GM23338 (cell line): ENCODE data around the gene PUM2. TPM values are rescaled to one million over a fixed set of nuclear protein-coding genes. Genes with fewer than 3 reads are reported as not detected.
A peak's percentile ranks its signal among the peaks of the same experiment; 100 is the strongest.

ENCODE experiments used
- ATAC-seq: fragments of 200-7000 bp; cut with Tn5 transposase; 3 replicates; pipeline ENCODE4 v1.9.1; 2020
- DNase-seq: peaks from one replicate; pipeline ENCODE4 v3.0.0-alpha.2; 2015; ENCODE audit warnings: low spot score
- H2AFZ ChIP-seq: fragments of 200-600 bp; sonication (generic); 2 replicates; pipeline ENCODE4 v1.8.0; 2016; ENCODE audit warnings: antibody characterized with exemption, mild to moderate bottlenecking, moderate library complexity
- H3F3A ChIP-seq: fragments of 200-600 bp; sonication (generic); replicated peaks from 2 replicates; pipeline ENCODE4 v1.8.0; 2017; ENCODE audit warnings: antibody characterized with exemption, mixed run types, low read depth
- H3K27ac ChIP-seq: fragments of 200-600 bp; sonication (generic); 2 replicates; pipeline ENCODE4 v1.6.1; 2016; ENCODE audit warnings: low read depth
- H3K27me3 ChIP-seq: fragments of 200-600 bp; sonication (generic); 2 replicates; pipeline ENCODE4 v1.8.0; 2016; ENCODE audit warnings: mild to moderate bottlenecking, mixed run types, moderate library complexity; ENCODE audit not compliant: insufficient read depth
- H3K36me3 ChIP-seq: fragments of 200-600 bp; sonication (generic); 2 replicates; pipeline ENCODE4 v1.8.0; 2016; ENCODE audit warnings: mild to moderate bottlenecking; ENCODE audit not compliant: insufficient read depth
- H3K4me1 ChIP-seq: fragments of 200-600 bp; sonication (generic); 2 replicates; pipeline ENCODE4 v1.8.0; 2016; ENCODE audit warnings: mild to moderate bottlenecking, moderate library complexity; ENCODE audit not compliant: insufficient read depth
- H3K4me2 ChIP-seq: fragments of 200-600 bp; sonication (generic); 2 replicates; pipeline ENCODE4 v1.7.1; 2017; ENCODE audit warnings: mixed run types
- H3K4me3 ChIP-seq: fragments of 200-600 bp; sonication (generic); 2 replicates; pipeline ENCODE4 v1.6.1; 2016; ENCODE audit warnings: mixed run types
- H3K79me2 ChIP-seq: fragments of 200-600 bp; sonication (generic); replicated peaks from 2 replicates; pipeline ENCODE4 v1.8.0; 2017; ENCODE audit warnings: mild to moderate bottlenecking; ENCODE audit not compliant: insufficient read depth
- H3K9me2 ChIP-seq: fragments of 200-600 bp; sonication (generic); 2 replicates; pipeline ENCODE4 v1.8.0; 2017; ENCODE audit not compliant: insufficient read depth
- H4K20me1 ChIP-seq: fragments of 200-600 bp; sonication (generic); replicated peaks from 2 replicates; pipeline ENCODE4 v1.8.0; 2017; ENCODE audit warnings: mild to moderate bottlenecking; ENCODE audit not compliant: insufficient read depth
- H3K27ac Mint-ChIP-seq: 2 replicates; pipeline ENCODE4 v1.8.0; 2020; ENCODE audit warnings: inconsistent platforms, mild to moderate bottlenecking, moderate library complexity, mixed read lengths
- H3K27me3 Mint-ChIP-seq: 3 replicates; pipeline ENCODE4 v1.8.0; 2022; ENCODE audit warnings: low read depth, mild to moderate bottlenecking, moderate library complexity, mixed read lengths, inconsistent platforms; ENCODE audit not compliant: insufficient read depth, poor library complexity
- H3K36me3 Mint-ChIP-seq: 3 replicates; pipeline ENCODE4 v1.8.0; 2021; ENCODE audit warnings: low read depth, mild to moderate bottlenecking, inconsistent platforms, moderate library complexity, mixed read lengths
- H3K4me1 Mint-ChIP-seq: 3 replicates; pipeline ENCODE4 v1.8.0; 2020; ENCODE audit warnings: mild to moderate bottlenecking, inconsistent platforms, mixed read lengths
- H3K4me3 Mint-ChIP-seq: 3 replicates; pipeline ENCODE4 v1.8.0; 2021; ENCODE audit warnings: moderate library complexity, mild to moderate bottlenecking, inconsistent platforms, mixed read lengths
- H3K9me3 Mint-ChIP-seq: 3 replicates; pipeline ENCODE4 v1.8.0; 2020; ENCODE audit warnings: moderate library complexity, mild to moderate bottlenecking, inconsistent platforms, mixed read lengths
- CREB1 ChIP-seq: fragments of 250-450 bp; sonication (Bioruptor Pico); IDR thresholded peaks from 2 replicates; pipeline ENCODE4 v1.5.0; 2020; ENCODE audit warnings: low read depth, mild to moderate bottlenecking, moderate library complexity
- CTCF ChIP-seq, 2 experiments: fragments of 200-600 bp in 1 of 2; sonication (generic) in 1 of 2; conservative IDR thresholded peaks; 2 replicates each; pipeline versions ENCODE4 v1.5.1 to v1.6.1; 2016 to 2017; ENCODE audit warnings: antibody characterized with exemption in 2 of 2, low read depth in 2 of 2, mild to moderate bottlenecking in 2 of 2, moderate library complexity in 1 of 2
- EZH2 ChIP-seq: fragments of 200-600 bp; sonication (generic); IDR thresholded peaks from one replicate; pipeline ENCODE4 v1.8.0; 2017; ENCODE audit warnings: antibody characterized with exemption, mild to moderate bottlenecking, low read depth; ENCODE audit not compliant: unreplicated experiment
- EZH2phosphoT487 ChIP-seq: fragments of 200-600 bp; sonication (generic); IDR thresholded peaks from one replicate; pipeline ENCODE4 v1.8.1; 2018; ENCODE audit warnings: antibody characterized with exemption; ENCODE audit not compliant: unreplicated experiment
- NANOG ChIP-seq: IDR thresholded peaks from 2 replicates; pipeline ENCODE4 v1.6.1; 2016; ENCODE audit warnings: antibody characterized with exemption, borderline replicate concordance
- STAT1 ChIP-seq: IDR thresholded peaks from one replicate; pipeline ENCODE4 v1.6.1; 2016; ENCODE audit warnings: antibody characterized with exemption; ENCODE audit not compliant: unreplicated experiment
- ZNF114 ChIP-seq: fragments of 250-450 bp; sonication (Bioruptor Pico); IDR thresholded peaks from 2 replicates; pipeline ENCODE4 v1.5.0; 2020; ENCODE audit warnings: mild to moderate bottlenecking, moderate library complexity
- ZNF331 ChIP-seq: fragments of 250-450 bp; sonication (Bioruptor Pico); IDR thresholded peaks from 2 replicates; pipeline ENCODE4 v1.5.0; 2020; ENCODE audit warnings: low read depth, mild to moderate bottlenecking, moderate library complexity
- ZNF462 ChIP-seq: fragments of 250-450 bp; sonication (Bioruptor Pico); IDR thresholded peaks from 2 replicates; pipeline ENCODE4 v1.5.0; 2020; ENCODE audit warnings: mild to moderate bottlenecking, moderate library complexity
- polyA plus RNA-seq: library from polyadenylated mRNA; unstranded; fragments of >200 nt; fragmentation: Nextera tagmentation; extraction: Ambion mirVana; gene quantifications from 2 replicates; pipeline ENCODE4 v1.2.1, GENCODE V29; 2016
- total RNA-seq: library from RNA; depleted of rRNA; stranded (reverse); fragments of >200 nt; shearing (Covaris generic); gene quantifications from 2 replicates; pipeline ENCODE4 v1.2.3, GENCODE V29; 2014
- TF ChIP-seq, protein P1 (sequence below): IDR thresholded peaks from one replicate; pipeline ENCODE4 v1.6.1; 2018; ENCODE audit warnings: antibody characterized with exemption; ENCODE audit not compliant: unreplicated experiment

PUM2 gene
- total and polyA plus RNA-seq, 2 experiments from 2014 or later: 29.9 to 94.1 TPM

DNA sequence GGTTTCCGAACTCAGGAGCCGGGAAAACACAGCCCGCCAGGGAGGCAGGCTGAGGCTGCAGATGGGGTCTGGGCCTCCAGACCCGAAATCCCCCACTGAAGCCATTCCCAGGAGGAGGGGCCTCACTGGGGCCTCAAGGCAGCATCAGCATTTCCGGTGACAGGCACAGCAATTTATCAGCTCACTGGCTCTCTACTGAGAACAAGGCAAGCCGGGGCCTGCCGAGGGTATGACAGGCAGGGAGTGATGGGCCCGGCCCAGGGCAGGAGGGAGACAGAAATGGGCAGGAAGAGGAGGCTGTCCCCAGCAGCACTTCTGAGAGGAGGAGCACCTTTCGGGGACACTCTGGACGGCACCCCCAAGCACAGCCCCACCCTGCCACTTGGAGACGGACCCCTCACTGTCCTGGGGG is 138.2 kb downstream of the PUM2 start:
- no peak for TF ChIP-seq EZH2
- TF ChIP-seq NANOG: no peak
- no peak for TF ChIP-seq CTCF (conservative IDR thresholded peaks at IDR 0.05; ENCODE audit: low read depth in 2 of 2)
- no peak for TF ChIP-seq ZNF331 (CRISPR knock-in tag)
- TF ChIP-seq ZNF114 (CRISPR knock-in tag): no peak
- TF ChIP-seq EZH2phosphoT487: no peak
- TF ChIP-seq CREB1 (CRISPR knock-in tag): no peak
- TF ChIP-seq, protein P1, sequence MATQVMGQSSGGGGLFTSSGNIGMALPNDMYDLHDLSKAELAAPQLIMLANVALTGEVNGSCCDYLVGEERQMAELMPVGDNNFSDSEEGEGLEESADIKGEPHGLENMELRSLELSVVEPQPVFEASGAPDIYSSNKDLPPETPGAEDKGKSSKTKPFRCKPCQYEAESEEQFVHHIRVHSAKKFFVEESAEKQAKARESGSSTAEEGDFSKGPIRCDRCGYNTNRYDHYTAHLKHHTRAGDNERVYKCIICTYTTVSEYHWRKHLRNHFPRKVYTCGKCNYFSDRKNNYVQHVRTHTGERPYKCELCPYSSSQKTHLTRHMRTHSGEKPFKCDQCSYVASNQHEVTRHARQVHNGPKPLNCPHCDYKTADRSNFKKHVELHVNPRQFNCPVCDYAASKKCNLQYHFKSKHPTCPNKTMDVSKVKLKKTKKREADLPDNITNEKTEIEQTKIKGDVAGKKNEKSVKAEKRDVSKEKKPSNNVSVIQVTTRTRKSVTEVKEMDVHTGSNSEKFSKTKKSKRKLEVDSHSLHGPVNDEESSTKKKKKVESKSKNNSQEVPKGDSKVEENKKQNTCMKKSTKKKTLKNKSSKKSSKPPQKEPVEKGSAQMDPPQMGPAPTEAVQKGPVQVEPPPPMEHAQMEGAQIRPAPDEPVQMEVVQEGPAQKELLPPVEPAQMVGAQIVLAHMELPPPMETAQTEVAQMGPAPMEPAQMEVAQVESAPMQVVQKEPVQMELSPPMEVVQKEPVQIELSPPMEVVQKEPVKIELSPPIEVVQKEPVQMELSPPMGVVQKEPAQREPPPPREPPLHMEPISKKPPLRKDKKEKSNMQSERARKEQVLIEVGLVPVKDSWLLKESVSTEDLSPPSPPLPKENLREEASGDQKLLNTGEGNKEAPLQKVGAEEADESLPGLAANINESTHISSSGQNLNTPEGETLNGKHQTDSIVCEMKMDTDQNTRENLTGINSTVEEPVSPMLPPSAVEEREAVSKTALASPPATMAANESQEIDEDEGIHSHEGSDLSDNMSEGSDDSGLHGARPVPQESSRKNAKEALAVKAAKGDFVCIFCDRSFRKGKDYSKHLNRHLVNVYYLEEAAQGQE: no peak
- H4K20me1 ChIP-seq: peaks cover 5% of the 10 kb centered on the region; the same call in 1 of the 2 replicates
- H3K36me3 ChIP-seq: no peaks in the 10 kb centered on the region
- Mint-ChIP-seq H3K36me3 (peaks cover 8% of the 10 kb centered on the region; the same call in 1 of the 3 replicates), H3K4me3 (no peak overlapping the region), H3K4me1 (peaks cover 45% of the 10 kb centered on the region), H3K27me3 (peaks cover 5% of the 10 kb centered on the region), H3K9me3 (no peaks in the 10 kb centered on the region), H3K27ac (no peak overlapping the region)
- peaks cover 75% of the 10 kb centered on the region for H3K79me2 ChIP-seq
- no peak overlapping the region for H3K4me3 ChIP-seq
- no peak overlapping the region for H2AFZ ChIP-seq
- H3K27me3 ChIP-seq: no peaks in the 10 kb centered on the region
- ATAC-seq: peak; percentile 12; the same call in 2 of the 3 replicates
- no peak overlapping the region for H3K27ac ChIP-seq
- H3K4me1 ChIP-seq: peaks cover 14% of the 10 kb centered on the region; the same call in 1 of the 2 replicates
- no peak for DNase-seq
- H3K4me2 ChIP-seq: no peak overlapping the region
- no peaks in the 10 kb centered on the region for H3F3A ChIP-seq
- no peaks in the 10 kb centered on the region for H3K9me2 ChIP-seq

DNA sequence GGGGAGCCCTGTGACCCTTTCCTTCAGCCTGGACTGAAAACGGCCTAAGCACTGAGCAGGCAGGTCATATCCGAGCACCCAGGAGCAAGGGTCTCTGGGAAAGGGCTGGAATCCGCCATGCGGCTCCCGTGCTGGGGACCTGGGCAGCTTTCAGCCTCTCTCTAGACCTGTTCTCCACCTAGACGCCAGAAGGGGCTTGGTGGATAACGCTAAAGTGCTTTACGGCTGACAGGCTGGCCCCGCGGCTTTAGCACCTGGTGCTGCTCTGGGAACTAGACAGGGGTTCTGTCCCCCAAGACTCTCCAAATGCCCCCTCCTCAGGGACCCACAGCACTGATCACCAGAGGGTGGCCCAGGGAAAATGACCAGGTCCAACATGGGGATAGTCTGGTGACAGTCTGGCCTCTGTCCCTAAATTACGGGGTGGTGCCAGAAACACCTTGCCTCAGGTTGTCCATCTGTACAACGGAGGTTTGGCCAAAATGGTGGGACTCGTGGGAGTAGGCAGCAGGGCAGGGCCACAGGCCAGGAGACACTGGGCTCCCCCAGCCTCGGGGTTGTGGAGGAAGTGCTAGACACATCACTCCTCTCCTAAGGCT is 138.7 kb downstream of the PUM2 start:
- H3K27me3 Mint-ChIP-seq: peaks cover 5% of the 10 kb centered on the region
- Histone ChIP-seq H3K27me3 (no peaks in the 10 kb centered on the region), H3K27ac (no peak overlapping the region), H2AFZ (no peak overlapping the region), H3K4me1 (peaks cover 14% of the 10 kb centered on the region; the same call in 1 of the 2 replicates), H3K4me2 (no peak overlapping the region), H3K36me3 (no peaks in the 10 kb centered on the region), H3F3A (no peaks in the 10 kb centered on the region), H4K20me1 (peaks cover 5% of the 10 kb centered on the region; the same call in 1 of the 2 replicates), H3K4me3 (no peak overlapping the region), H3K79me2 (peaks cover 75% of the 10 kb centered on the region), H3K9me2 (no peaks in the 10 kb centered on the region)
- no peak overlapping the region for H3K4me3 Mint-ChIP-seq
- no peak for ATAC-seq
- H3K36me3 Mint-ChIP-seq: peaks cover 6% of the 10 kb centered on the region; the same call in 1 of the 3 replicates
- H3K9me3 Mint-ChIP-seq: no peaks in the 10 kb centered on the region
- no peak for DNase-seq
- peaks cover 46% of the 10 kb centered on the region for H3K4me1 Mint-ChIP-seq
- no peak overlapping the region for H3K27ac Mint-ChIP-seq
- TF ChIP-seq STAT1 (no peak), CREB1 (CRISPR knock-in tag) (no peak), NANOG (no peak), ZNF462 (CRISPR knock-in tag) (no peak)
